ENCODE results near the gene ZBTB18. TPM values are rescaled to one million over a fixed set of nuclear protein-coding genes. Genes with fewer than 3 reads are reported as not detected.

Gene ZBTB18
- total and polyA plus RNA-seq, 5 donors, result 18.4 to 32.0 (median 26.8) TPM

- no peaks in the 10 kb centered on the region for H3K9me3 ChIP-seq (ENCODE audit: control insufficient read depth, low read length)
- DNase-seq (peak in 2 of 3 donors; percentile 72 to 74), ATAC-seq (no peak)
- intact Hi-C loops (cut with DNase I), result no loop called here
- H3K27ac ChIP-seq (ENCODE audit: low read length), result no peak overlapping the region
- H3K4me3 ChIP-seq (ENCODE audit: low read length), result no peak overlapping the region
- 56% methylated on average over 22 of the region's 22 CpGs for WGBS
- peaks cover 2% of the 10 kb centered on the region for H3K4me1 ChIP-seq (ENCODE audit: control insufficient read depth, insufficient read depth, low read length)
- no peaks in the 10 kb centered on the region for H3K27me3 ChIP-seq (ENCODE audit: control insufficient read depth, insufficient read depth)
These were observed 26.6 kb downstream of the ZBTB18 start for GRCh38 chr1:244077473-244078220.

- no peak for ATAC-seq
- H3K27ac ChIP-seq (ENCODE audit: low read length), result no peak overlapping the region
- WGBS, result 79% methylated on average over 12 of the region's 12 CpGs
- DNase-seq, result no peak
- intact Hi-C loops (cut with DNase I), result no loop called here
- no peaks in the 10 kb centered on the region for H3K9me3 ChIP-seq (ENCODE audit: control insufficient read depth, low read length)
- no peak overlapping the region for H3K4me3 ChIP-seq (ENCODE audit: low read length)
- H3K27me3 ChIP-seq (ENCODE audit: control insufficient read depth, insufficient read depth), result no peaks in the 10 kb centered on the region
- H3K4me1 ChIP-seq (ENCODE audit: control insufficient read depth, insufficient read depth, low read length), result peaks cover under 1% of the 10 kb centered on the region
These were observed 29.4 kb downstream of the ZBTB18 start for GRCh38 chr1:244080343-244080929.

GRCh38 chr1:244082969-244083368 lies 31.9 kb downstream of the ZBTB18 start:
- Histone ChIP-seq H3K9me3 (ENCODE audit: control insufficient read depth, low read length) (no peaks in the 10 kb centered on the region), H3K27ac (ENCODE audit: low read length) (no peak overlapping the region), H3K4me1 (ENCODE audit: control insufficient read depth, insufficient read depth, low read length) (no peaks in the 10 kb centered on the region), H3K4me3 (ENCODE audit: low read length) (no peak overlapping the region), H3K27me3 (ENCODE audit: control insufficient read depth, insufficient read depth) (no peaks in the 10 kb centered on the region)
- WGBS, result 96% methylated on average over 3 of the region's 3 CpGs
- no peak for ATAC-seq
- no peak for DNase-seq
- intact Hi-C loops (cut with DNase I), result no loop called here

- 61% methylated on average over 5 of the region's 5 CpGs for WGBS
- H3K4me1 ChIP-seq (ENCODE audit: control insufficient read depth, insufficient read depth, low read length), result no peaks in the 10 kb centered on the region
- H3K27me3 ChIP-seq (ENCODE audit: control insufficient read depth, insufficient read depth), result no peaks in the 10 kb centered on the region
- H3K27ac ChIP-seq (ENCODE audit: low read length), result no peak overlapping the region
- H3K4me3 ChIP-seq (ENCODE audit: low read length), result no peak overlapping the region
- intact Hi-C loops (cut with DNase I), result no loop called here
- no peak for DNase-seq
- no peak for ATAC-seq
- no peaks in the 10 kb centered on the region for H3K9me3 ChIP-seq (ENCODE audit: control insufficient read depth, low read length)
These were observed 32.4 kb downstream of the ZBTB18 start for GRCh38 chr1:244083383-244083943.

- Histone ChIP-seq H3K27ac (ENCODE audit: low read length) (no peak overlapping the region), H3K9me3 (ENCODE audit: control insufficient read depth, low read length) (no peaks in the 10 kb centered on the region), H3K4me1 (ENCODE audit: control insufficient read depth, insufficient read depth, low read length) (no peaks in the 10 kb centered on the region), H3K27me3 (ENCODE audit: control insufficient read depth, insufficient read depth) (no peaks in the 10 kb centered on the region), H3K4me3 (ENCODE audit: low read length) (no peak overlapping the region)
- 37% methylated on average over 3 of the region's 3 CpGs for WGBS
- no peak for DNase-seq
- intact Hi-C loops (cut with DNase I), result no loop called here
- no peak for ATAC-seq
These were observed 33.7 kb downstream of the ZBTB18 start for GRCh38 chr1:244084763-244085162.

GRCh38 chr1:244085891-244086290 lies 34.8 kb downstream of the ZBTB18 start:
- H3K27me3 ChIP-seq (ENCODE audit: control insufficient read depth, insufficient read depth), result no peaks in the 10 kb centered on the region
- ATAC-seq, result no peak
- WGBS, result 78% methylated on average over 2 of the region's 2 CpGs
- H3K9me3 ChIP-seq (ENCODE audit: control insufficient read depth, low read length), result no peaks in the 10 kb centered on the region
- no peaks in the 10 kb centered on the region for H3K4me1 ChIP-seq (ENCODE audit: control insufficient read depth, insufficient read depth, low read length)
- intact Hi-C loops (cut with DNase I), result no loop called here
- no peak overlapping the region for H3K27ac ChIP-seq (ENCODE audit: low read length)
- no peak overlapping the region for H3K4me3 ChIP-seq (ENCODE audit: low read length)
- no peak for DNase-seq

- DNase-seq (no peak), ATAC-seq (no peak)
- 93% methylated on average over 13 of the region's 13 CpGs for WGBS
- H3K9me3 ChIP-seq (ENCODE audit: control insufficient read depth, low read length), result no peaks in the 10 kb centered on the region
- H3K27me3 ChIP-seq (ENCODE audit: control insufficient read depth, insufficient read depth), result no peaks in the 10 kb centered on the region
- no peaks in the 10 kb centered on the region for H3K4me1 ChIP-seq (ENCODE audit: control insufficient read depth, insufficient read depth, low read length)
- intact Hi-C loops (cut with DNase I), result no loop called here
- no peak overlapping the region for H3K27ac ChIP-seq (ENCODE audit: low read length)
- H3K4me3 ChIP-seq (ENCODE audit: low read length), result no peak overlapping the region
These were observed 36.0 kb downstream of the ZBTB18 start for GRCh38 chr1:244087021-244087560.

GRCh38 chr1:244087611-244088010 lies 36.5 kb downstream of the ZBTB18 start:
- whole genome bisulfite sequencing, result 64% methylated on average over 7 of the region's 7 CpGs
- ATAC-seq (no peak), DNase-seq (no peak)
- H3K27me3 ChIP-seq (ENCODE audit: control insufficient read depth, insufficient read depth), result no peaks in the 10 kb centered on the region
- intact Hi-C loops (cut with DNase I), result no loop called here
- H3K27ac ChIP-seq (ENCODE audit: low read length), result no peak overlapping the region
- H3K4me1 ChIP-seq (ENCODE audit: control insufficient read depth, insufficient read depth, low read length), result no peaks in the 10 kb centered on the region
- H3K4me3 ChIP-seq (ENCODE audit: low read length), result no peak overlapping the region
- H3K9me3 ChIP-seq (ENCODE audit: control insufficient read depth, low read length), result no peaks in the 10 kb centered on the region

- intact Hi-C loops (cut with DNase I), result no loop called here
- no peak for ATAC-seq
- WGBS, result 61% methylated on average over 6 of the region's 6 CpGs
- Histone ChIP-seq H3K9me3 (ENCODE audit: control insufficient read depth, low read length) (no peaks in the 10 kb centered on the region), H3K4me1 (ENCODE audit: control insufficient read depth, insufficient read depth, low read length) (no peaks in the 10 kb centered on the region), H3K4me3 (ENCODE audit: low read length) (no peak overlapping the region), H3K27me3 (ENCODE audit: control insufficient read depth, insufficient read depth) (no peaks in the 10 kb centered on the region), H3K27ac (ENCODE audit: low read length) (no peak overlapping the region)
- DNase-seq, result no peak
These were observed 37.1 kb downstream of the ZBTB18 start for GRCh38 chr1:244088161-244088560.

- Histone ChIP-seq H3K4me1 (ENCODE audit: control insufficient read depth, insufficient read depth, low read length) (no peaks in the 10 kb centered on the region), H3K27me3 (ENCODE audit: control insufficient read depth, insufficient read depth) (peaks cover 4% of the 10 kb centered on the region), H3K9me3 (ENCODE audit: control insufficient read depth, low read length) (no peaks in the 10 kb centered on the region), H3K4me3 (ENCODE audit: low read length) (no peak overlapping the region), H3K27ac (ENCODE audit: low read length) (no peak overlapping the region)
- no peak for DNase-seq
- 51% methylated on average over 8 of the region's 8 CpGs for WGBS
- no peak for ATAC-seq
- intact Hi-C loops (cut with DNase I), result no loop called here
These were observed 38.5 kb downstream of the ZBTB18 start for GRCh38 chr1:244089561-244089960.

- no peak overlapping the region for H3K4me3 ChIP-seq (ENCODE audit: low read length)
- DNase-seq (no peak), ATAC-seq (no peak)
- intact Hi-C loops (cut with DNase I), result no loop called here
- no peaks in the 10 kb centered on the region for H3K9me3 ChIP-seq (ENCODE audit: control insufficient read depth, low read length)
- H3K27me3 ChIP-seq (ENCODE audit: control insufficient read depth, insufficient read depth), result peaks cover 4% of the 10 kb centered on the region
- no peaks in the 10 kb centered on the region for H3K4me1 ChIP-seq (ENCODE audit: control insufficient read depth, insufficient read depth, low read length)
- no peak overlapping the region for H3K27ac ChIP-seq (ENCODE audit: low read length)
- 46% methylated on average over 3 of the region's 3 CpGs for WGBS
These were observed 39.6 kb downstream of the ZBTB18 start for GRCh38 chr1:244090645-244091044.
